BJ (cell line): Measurements from ENCODE around the gene CLASP1. TPM values are rescaled to one million over a fixed set of nuclear protein-coding genes. Genes with fewer than 3 reads are reported as not detected.

Experiments
- CTCF ChIA-PET: fragments of 350-600 bp; formaldehyde crosslinking; extraction: SDS; loops from one replicate; lab custom pipeline; 2021; ENCODE audit warnings: antibody characterized with exemption, inconsistent platforms; lab: Yijun Ruan, JAX
- POLR2A ChIA-PET: fragments of 300-600 bp; sonication (Branson Sonifier 250); formaldehyde crosslinking; extraction: SDS; loops from one replicate; lab custom pipeline; 2021; ENCODE audit warnings: antibody characterized with exemption; lab: Charles Lee
- DNase-seq: peaks from one replicate; pipeline ENCODE4 v3.0.0-alpha.2; 2011; ENCODE audit warnings: low read depth
- H3K27me3 ChIP-seq: 2 replicates; pipeline ENCODE4 v1.6.0; 2011; ENCODE audit warnings: low read length; ENCODE audit not compliant: control insufficient read depth, insufficient read depth
- H3K36me3 ChIP-seq: 2 replicates; pipeline ENCODE4 v1.5.1; 2011; ENCODE audit warnings: low read length; ENCODE audit not compliant: control insufficient read depth, insufficient read depth
- H3K4me3 ChIP-seq: 2 replicates; pipeline ENCODE4 v1.5.1; 2011; ENCODE audit warnings: low read depth, mild to moderate bottlenecking, control low read depth, low read length
- polyA plus RNA-seq: library from polyadenylated mRNA; depleted of rRNA; stranded (reverse); fragments of >200 nt; gene quantifications from 2 replicates; pipeline ENCODE4 v1.2.3, GENCODE V29; 2011
- TF ChIP-seq, protein P1 (sequence below): IDR thresholded peaks from 2 replicates; pipeline ENCODE4 v1.5.1; 2011; ENCODE audit warnings: low read depth, mild to moderate bottlenecking, control low read depth, inconsistent platforms, low read length, moderate library complexity; ENCODE audit not compliant: insufficient read depth

CLASP1 gene
- polyA plus RNA-seq, 1 experiment: 7.1 TPM

DNA sequence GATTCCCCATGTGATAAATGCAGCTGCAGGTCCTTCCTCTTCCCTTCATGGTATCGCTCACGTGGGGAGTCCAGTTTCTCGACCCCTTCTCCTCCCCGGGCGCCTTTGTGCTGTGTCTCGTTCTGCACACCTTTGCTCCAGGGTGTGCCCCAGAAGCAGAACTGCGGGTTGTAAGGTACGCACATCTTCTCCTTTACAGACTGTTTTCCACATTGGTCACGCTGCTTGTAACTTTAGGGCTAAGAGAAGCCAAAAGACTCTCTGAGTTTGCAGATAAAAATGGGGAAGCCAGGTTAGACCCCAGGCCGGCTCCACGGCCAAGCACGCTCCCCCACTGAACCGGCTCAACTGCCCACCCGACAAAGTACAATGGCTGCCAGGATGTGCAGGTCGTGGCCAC is 318.3 kb downstream of the CLASP1 start:
- no peak for DNase-seq
- ChIA-PET CTCF (no interaction called here), POLR2A (no interaction called here)
- no peaks in the 10 kb centered on the region for H3K36me3 ChIP-seq
- H3K27me3 ChIP-seq: no peaks in the 10 kb centered on the region
- TF ChIP-seq, protein P1, sequence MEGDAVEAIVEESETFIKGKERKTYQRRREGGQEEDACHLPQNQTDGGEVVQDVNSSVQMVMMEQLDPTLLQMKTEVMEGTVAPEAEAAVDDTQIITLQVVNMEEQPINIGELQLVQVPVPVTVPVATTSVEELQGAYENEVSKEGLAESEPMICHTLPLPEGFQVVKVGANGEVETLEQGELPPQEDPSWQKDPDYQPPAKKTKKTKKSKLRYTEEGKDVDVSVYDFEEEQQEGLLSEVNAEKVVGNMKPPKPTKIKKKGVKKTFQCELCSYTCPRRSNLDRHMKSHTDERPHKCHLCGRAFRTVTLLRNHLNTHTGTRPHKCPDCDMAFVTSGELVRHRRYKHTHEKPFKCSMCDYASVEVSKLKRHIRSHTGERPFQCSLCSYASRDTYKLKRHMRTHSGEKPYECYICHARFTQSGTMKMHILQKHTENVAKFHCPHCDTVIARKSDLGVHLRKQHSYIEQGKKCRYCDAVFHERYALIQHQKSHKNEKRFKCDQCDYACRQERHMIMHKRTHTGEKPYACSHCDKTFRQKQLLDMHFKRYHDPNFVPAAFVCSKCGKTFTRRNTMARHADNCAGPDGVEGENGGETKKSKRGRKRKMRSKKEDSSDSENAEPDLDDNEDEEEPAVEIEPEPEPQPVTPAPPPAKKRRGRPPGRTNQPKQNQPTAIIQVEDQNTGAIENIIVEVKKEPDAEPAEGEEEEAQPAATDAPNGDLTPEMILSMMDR: no peak
- no peak overlapping the region for H3K4me3 ChIP-seq

DNA sequence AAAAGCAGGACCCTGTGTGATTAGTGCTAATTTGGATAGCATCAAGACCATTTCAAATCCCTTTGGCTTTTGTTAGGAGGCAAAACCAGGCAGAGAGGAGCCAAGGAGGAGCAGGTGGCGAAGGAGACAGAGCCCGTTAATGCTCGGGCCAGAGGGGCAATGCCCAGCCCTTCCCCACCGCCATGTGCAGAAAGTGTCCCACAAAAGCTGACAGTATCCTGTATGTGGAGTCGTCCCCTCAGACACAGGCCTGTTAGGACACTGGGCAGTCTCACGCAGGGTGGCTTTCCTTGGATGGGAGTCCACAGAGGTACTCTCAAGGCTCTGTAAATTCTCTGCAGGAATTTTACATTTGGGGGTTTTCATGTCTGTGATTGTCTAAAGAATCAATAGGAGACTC is 319.5 kb downstream of the CLASP1 start:
- POLR2A ChIA-PET: no interaction called here

DNA sequence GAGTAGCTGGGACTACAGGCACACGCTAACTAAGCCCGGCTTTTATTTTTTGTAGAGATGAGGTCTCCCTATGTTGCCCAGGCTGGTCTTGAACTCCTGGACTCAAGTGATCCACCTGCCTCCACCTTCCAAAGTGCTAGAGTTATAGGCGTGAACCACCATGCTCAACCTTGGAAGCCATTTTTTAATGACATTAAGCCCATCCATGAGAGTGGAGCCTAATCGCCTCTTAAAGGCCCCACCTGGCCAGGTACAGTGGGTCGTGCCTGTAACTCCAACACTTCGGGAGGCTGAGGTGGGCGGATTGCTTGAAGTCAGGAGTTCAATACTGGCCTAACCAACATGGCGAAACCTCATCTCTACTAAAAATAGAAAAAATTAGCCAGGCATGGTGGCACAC is 322.6 kb downstream of the CLASP1 start:
- Histone ChIP-seq H3K36me3 (no peaks in the 10 kb centered on the region), H3K27me3 (peaks cover under 1% of the 10 kb centered on the region; the same call in 1 of the 2 replicates), H3K4me3 (no peak overlapping the region)
- POLR2A ChIA-PET: no interaction called here
- CTCF ChIA-PET: interaction anchor here (0.6 kb wide), 1 partner anchor 205 kb away, joined by 3 read pairs; no protein-coding TSS in a partner anchor
- no peak for DNase-seq
- TF ChIP-seq, protein P1: no peak

More for the DNA sequence above, 319.5 kb downstream of the CLASP1 start:
- H3K4me3 ChIP-seq: no peak overlapping the region
- TF ChIP-seq, protein P1: no peak
- H3K27me3 ChIP-seq: no peaks in the 10 kb centered on the region
- DNase-seq: no peak
- CTCF ChIA-PET: interaction anchor here (1.9 to 2.4 kb wide), 2 partner anchors 9 to 10 kb away, joined by 5 to 7 read pairs; no protein-coding TSS in a partner anchor
- no peaks in the 10 kb centered on the region for H3K36me3 ChIP-seq

DNA sequence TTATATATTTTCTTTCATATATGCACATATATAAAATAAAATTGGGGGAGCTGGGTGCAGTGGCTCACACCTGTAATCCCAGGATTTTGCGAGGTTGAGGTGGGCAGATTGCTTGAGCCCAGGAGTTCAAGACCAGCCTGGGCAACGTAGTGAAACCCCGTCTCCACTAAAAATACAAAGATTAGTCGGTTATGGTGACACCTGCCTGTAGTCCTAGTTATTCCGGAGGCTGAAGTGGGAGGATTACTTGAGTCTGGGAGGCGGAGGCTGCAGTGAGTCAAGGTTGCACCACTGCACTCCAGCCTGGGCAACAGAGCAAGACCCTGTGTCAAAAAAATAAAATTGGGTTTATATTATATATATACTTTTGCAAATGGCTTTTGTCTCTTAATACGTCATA is 324.7 kb downstream of the CLASP1 start:
- Histone ChIP-seq H3K27me3 (peaks cover 2% of the 10 kb centered on the region), H3K36me3 (no peaks in the 10 kb centered on the region), H3K4me3 (no peak overlapping the region)
- ChIA-PET CTCF (no interaction called here), POLR2A (no interaction called here)
- no peak for DNase-seq
- TF ChIP-seq, protein P1: no peak

DNA sequence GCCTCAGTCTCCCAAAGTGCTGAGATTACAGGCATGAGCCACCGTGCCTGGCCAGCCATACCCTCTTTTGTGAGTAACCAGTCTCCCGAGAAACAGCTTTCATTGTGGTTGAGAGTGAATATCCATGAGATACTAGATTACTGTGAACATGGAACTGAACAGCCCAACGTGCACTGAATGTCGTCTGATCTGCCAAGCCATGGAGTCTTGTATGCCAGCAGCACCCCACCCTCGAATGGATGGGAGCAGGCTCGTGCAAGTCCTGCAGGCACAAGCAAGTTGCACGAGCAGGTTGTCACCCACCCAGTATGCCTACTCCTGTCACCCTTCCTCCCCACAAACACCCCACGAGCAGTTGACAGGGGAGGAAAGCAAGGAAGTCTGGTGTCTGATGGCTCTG is 327.8 kb downstream of the CLASP1 start:
- ChIA-PET POLR2A (no interaction called here), CTCF (no interaction called here)
- TF ChIP-seq, protein P1: no peak
- DNase-seq: no peak
- Histone ChIP-seq H3K36me3 (no peaks in the 10 kb centered on the region), H3K4me3 (no peak overlapping the region), H3K27me3 (peaks cover 3% of the 10 kb centered on the region)
